DOHH2 (cell line): ENCODE measurements around the gene SRGAP1.

Experiments used
- H3F3A ChIP-seq: fragments of 200-600 bp; sonication (generic), shearing (Covaris generic); 2 replicates; pipeline ENCODE4 v1.6.0; 2016; ENCODE audit warnings: antibody characterized with exemption, mild to moderate bottlenecking; ENCODE audit not compliant: control insufficient read depth, insufficient read depth
- H3K27ac ChIP-seq: fragments of 200-600 bp; sonication (generic); 2 replicates; pipeline ENCODE4 v1.5.1; 2014; ENCODE audit warnings: low read depth, mild to moderate bottlenecking, low read length, moderate library complexity
- H3K27me3 ChIP-seq: fragments of 200-600 bp; sonication (generic); 2 replicates; pipeline ENCODE4 v1.6.1; 2014; ENCODE audit warnings: mild to moderate bottlenecking, low read length, mixed read lengths; ENCODE audit not compliant: control insufficient read depth
- H3K36me3 ChIP-seq: fragments of 200-600 bp; sonication (generic); 2 replicates; pipeline ENCODE4 v1.6.1; 2014; ENCODE audit warnings: mild to moderate bottlenecking, low read length, moderate library complexity, mixed read lengths; ENCODE audit not compliant: control insufficient read depth
- H3K4me1 ChIP-seq: fragments of 200-600 bp; sonication (generic); 2 replicates; pipeline ENCODE4 v1.6.1; 2014; ENCODE audit warnings: mild to moderate bottlenecking, low read length, mixed read lengths; ENCODE audit not compliant: control insufficient read depth
- H3K4me2 ChIP-seq: fragments of 200-600 bp; sonication (generic); 2 replicates; pipeline ENCODE4 v1.6.0; 2014; ENCODE audit warnings: mild to moderate bottlenecking, low read length, moderate library complexity
- H3K4me3 ChIP-seq: fragments of 200-600 bp; sonication (generic); 2 replicates; pipeline ENCODE4 v1.5.1; 2014; ENCODE audit warnings: mild to moderate bottlenecking, low read length, mixed read lengths
- H3K79me2 ChIP-seq: fragments of 200-600 bp; sonication (generic); 2 replicates; pipeline ENCODE4 v1.6.1; 2014; ENCODE audit warnings: mild to moderate bottlenecking, low read length, mixed read lengths; ENCODE audit not compliant: control insufficient read depth
- H3K9me2 ChIP-seq: fragments of 200-600 bp; sonication (generic); replicated peaks from 2 replicates; pipeline ENCODE4 v1.6.1; 2014; ENCODE audit warnings: mild to moderate bottlenecking, low read length, mixed read lengths; ENCODE audit not compliant: control insufficient read depth
- H3K9me3 ChIP-seq: fragments of 200-600 bp; sonication (generic); 2 replicates; pipeline ENCODE4 v1.6.1; 2014; ENCODE audit warnings: antibody characterized with exemption, low read length, mixed read lengths; ENCODE audit not compliant: control insufficient read depth, insufficient read depth
- H4K20me1 ChIP-seq: fragments of 200-600 bp; sonication (generic); 2 replicates; pipeline ENCODE4 v1.6.0; 2014; ENCODE audit warnings: low read depth, mild to moderate bottlenecking, antibody characterized with exemption, low read length, moderate library complexity; ENCODE audit not compliant: control insufficient read depth, insufficient read depth
- EZH2phosphoT487 ChIP-seq: fragments of 200-600 bp; sonication (generic); IDR thresholded peaks from 2 replicates; pipeline ENCODE4 v1.6.1; 2017; ENCODE audit warnings: borderline replicate concordance, mild to moderate bottlenecking, antibody characterized with exemption, low read length, moderate library complexity, mixed read lengths
- TF ChIP-seq, protein P1 (sequence below): fragments of 200-600 bp; sonication (generic); IDR thresholded peaks from one replicate; pipeline ENCODE4 v1.5.1; 2014; ENCODE audit warnings: antibody characterized with exemption, mild to moderate bottlenecking, low read depth, low read length; ENCODE audit not compliant: poor library complexity, severe bottlenecking

SRGAP1 gene

DNA sequence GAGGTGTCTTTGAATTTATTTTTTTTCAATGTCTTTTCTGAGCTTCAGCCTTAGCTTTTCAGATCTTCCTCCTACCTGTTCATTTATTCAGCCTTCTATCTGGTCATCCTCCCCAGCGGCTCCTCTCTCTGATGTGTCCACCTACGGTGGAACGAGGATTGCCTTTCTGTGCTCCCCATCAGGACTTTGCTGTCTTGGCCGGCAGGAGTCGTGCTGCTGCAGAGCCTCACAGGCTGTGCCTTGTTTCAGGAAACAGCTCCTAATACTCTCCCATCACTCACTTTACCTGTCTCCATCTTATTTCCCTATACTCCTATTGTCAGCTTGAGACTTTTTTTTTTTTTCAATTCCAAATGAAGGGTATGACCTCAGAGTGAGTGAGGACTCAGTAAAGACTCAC lies 300.7 kb downstream of the SRGAP1 start:
- Histone ChIP-seq H4K20me1 (no peaks in the 10 kb centered on the region), H3K79me2 (no peaks in the 10 kb centered on the region), H3F3A (peaks cover 3% of the 10 kb centered on the region; the same call in 1 of the 2 replicates), H3K4me3 (no peak overlapping the region), H3K4me2 (no peak overlapping the region), H3K9me3 (no peaks in the 10 kb centered on the region), H3K9me2 (no peaks in the 10 kb centered on the region), H3K36me3 (no peaks in the 10 kb centered on the region), H3K27me3 (no peaks in the 10 kb centered on the region), H3K27ac (no peak overlapping the region), H3K4me1 (peaks cover 27% of the 10 kb centered on the region)
- no peak for TF ChIP-seq EZH2phosphoT487
- TF ChIP-seq, protein P1, sequence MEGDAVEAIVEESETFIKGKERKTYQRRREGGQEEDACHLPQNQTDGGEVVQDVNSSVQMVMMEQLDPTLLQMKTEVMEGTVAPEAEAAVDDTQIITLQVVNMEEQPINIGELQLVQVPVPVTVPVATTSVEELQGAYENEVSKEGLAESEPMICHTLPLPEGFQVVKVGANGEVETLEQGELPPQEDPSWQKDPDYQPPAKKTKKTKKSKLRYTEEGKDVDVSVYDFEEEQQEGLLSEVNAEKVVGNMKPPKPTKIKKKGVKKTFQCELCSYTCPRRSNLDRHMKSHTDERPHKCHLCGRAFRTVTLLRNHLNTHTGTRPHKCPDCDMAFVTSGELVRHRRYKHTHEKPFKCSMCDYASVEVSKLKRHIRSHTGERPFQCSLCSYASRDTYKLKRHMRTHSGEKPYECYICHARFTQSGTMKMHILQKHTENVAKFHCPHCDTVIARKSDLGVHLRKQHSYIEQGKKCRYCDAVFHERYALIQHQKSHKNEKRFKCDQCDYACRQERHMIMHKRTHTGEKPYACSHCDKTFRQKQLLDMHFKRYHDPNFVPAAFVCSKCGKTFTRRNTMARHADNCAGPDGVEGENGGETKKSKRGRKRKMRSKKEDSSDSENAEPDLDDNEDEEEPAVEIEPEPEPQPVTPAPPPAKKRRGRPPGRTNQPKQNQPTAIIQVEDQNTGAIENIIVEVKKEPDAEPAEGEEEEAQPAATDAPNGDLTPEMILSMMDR = no peak

DNA sequence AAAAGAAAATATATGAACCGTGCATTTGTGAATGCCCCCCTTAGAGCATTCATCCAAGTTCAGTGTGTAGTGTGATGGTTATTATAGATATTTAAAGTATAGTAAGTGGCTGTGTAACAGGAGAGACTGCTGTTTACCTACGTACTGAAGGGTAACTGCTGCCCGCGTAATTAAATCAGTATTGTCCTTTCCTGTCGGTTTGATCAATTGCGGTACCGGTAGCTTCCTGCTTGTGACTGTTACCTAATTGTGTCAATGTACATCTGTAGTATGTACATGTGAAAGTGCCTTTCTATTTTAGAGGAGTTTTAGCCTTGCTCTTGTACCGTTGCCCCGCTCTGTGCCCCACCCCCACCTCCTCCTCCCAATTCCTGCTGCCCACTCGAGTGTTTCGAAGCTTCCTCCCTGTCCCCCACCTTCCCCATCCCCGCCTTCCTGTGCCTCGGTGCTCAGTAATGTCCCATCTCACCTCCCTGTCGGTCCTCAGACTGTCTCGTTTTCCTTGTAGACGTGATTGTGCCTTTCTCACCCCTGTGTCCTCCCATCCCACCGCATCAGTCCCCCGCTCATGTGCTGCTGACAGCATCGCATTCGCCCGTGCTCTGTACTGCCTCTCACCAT lies 302.6 kb downstream of the SRGAP1 start:
- Histone ChIP-seq H3K27ac (peak overlapping the region; percentile 70), H3K9me3 (no peaks in the 10 kb centered on the region), H3K79me2 (no peaks in the 10 kb centered on the region), H3K36me3 (no peaks in the 10 kb centered on the region), H4K20me1 (no peaks in the 10 kb centered on the region), H3K27me3 (no peaks in the 10 kb centered on the region), H3K4me1 (peaks cover 27% of the 10 kb centered on the region), H3K4me2 (peak overlapping the region; percentile 59), H3K4me3 (peak overlapping the region; percentile 37), H3F3A (peaks cover 3% of the 10 kb centered on the region; the same call in 1 of the 2 replicates), H3K9me2 (no peaks in the 10 kb centered on the region)
- TF ChIP-seq, protein P1 = no peak
- TF ChIP-seq EZH2phosphoT487 = no peak

DNA sequence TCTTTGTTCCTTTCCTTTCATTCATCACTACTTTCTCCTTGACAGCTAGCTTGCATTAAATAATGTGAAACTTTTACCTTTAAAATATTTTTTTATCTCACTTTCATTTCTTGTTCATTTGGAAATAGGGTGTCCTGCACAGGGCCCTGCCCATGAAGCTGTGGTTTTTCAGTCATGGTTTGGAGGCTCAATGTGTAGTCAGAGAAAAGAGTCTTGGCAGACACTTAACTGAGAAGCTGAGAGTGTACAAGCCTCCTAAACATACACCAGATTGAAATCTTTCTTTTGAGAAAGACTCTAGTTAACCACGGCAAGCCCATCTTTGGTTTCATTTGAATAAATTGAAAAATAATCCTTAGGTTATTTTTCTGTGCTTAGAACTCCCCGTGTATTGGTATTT lies 303.4 kb downstream of the SRGAP1 start:
- no peaks in the 10 kb centered on the region for H3K36me3 ChIP-seq
- H3K4me2 ChIP-seq = peak overlapping the region; percentile 59; the same call in 1 of the 2 replicates
- no peaks in the 10 kb centered on the region for H4K20me1 ChIP-seq
- no peaks in the 10 kb centered on the region for H3K79me2 ChIP-seq
- H3K9me3 ChIP-seq = no peaks in the 10 kb centered on the region
- peaks cover 27% of the 10 kb centered on the region for H3K4me1 ChIP-seq
- TF ChIP-seq, protein P1 = no peak
- TF ChIP-seq EZH2phosphoT487 = no peak
- H3K27me3 ChIP-seq = no peaks in the 10 kb centered on the region
- H3F3A ChIP-seq = peaks cover 3% of the 10 kb centered on the region; the same call in 1 of the 2 replicates
- H3K4me3 ChIP-seq = no peak overlapping the region
- no peaks in the 10 kb centered on the region for H3K9me2 ChIP-seq
- H3K27ac ChIP-seq = peak overlapping the region; percentile 70
